ENCODE data around the gene ENDOU. TPM values are rescaled to one million over a fixed set of nuclear protein-coding genes. Genes with fewer than 3 reads are reported as not detected.

Gene ENDOU
- total and polyA plus RNA-seq, 2 experiments from 2014 or later, result 0.22 TPM; not detected in 1

- no peaks in the 10 kb centered on the region for H3K9me3 ChIP-seq (ENCODE audit: low read depth)
- no peak for TF ChIP-seq EZH2phosphoT487 (IDR thresholded peaks at IDR 0.05; ENCODE audit: insufficient read depth, low read depth)
- TF ChIP-seq EZH2 (IDR thresholded peaks at IDR 0.05; ENCODE audit: insufficient read depth, poor library complexity, severe bottlenecking), result no peak
- no peaks in the 10 kb centered on the region for H3K27me3 ChIP-seq (replicated peaks; ENCODE audit: insufficient read depth)
- H2AFZ ChIP-seq, result peak overlapping the region; percentile 54; the same call in 1 of the 2 replicates
- H3K4me3 ChIP-seq, result peak overlapping the region; percentile 82
- H4K20me1 ChIP-seq (ENCODE audit: insufficient read depth), result no peaks in the 10 kb centered on the region
- DNase-seq, result no peak
- H3K79me2 ChIP-seq (ENCODE audit: insufficient read depth), result no peaks in the 10 kb centered on the region
- H3K4me2 ChIP-seq (ENCODE audit: unreplicated experiment), result peak overlapping the region; percentile 66
- peaks cover 45% of the 10 kb centered on the region for H3K4me1 ChIP-seq (ENCODE audit: insufficient read depth)
- 7 to 8% methylated on average over 17 of the region's 17 CpGs for WGBS, 2 experiments (ENCODE audit: low coverage in 1 of 2, low lambda C conversion rate in 2 of 2, missing lambda C conversion rate in 2 of 2)
- H3K36me3 ChIP-seq (ENCODE audit: low read depth), result no peaks in the 10 kb centered on the region
- H3F3A ChIP-seq (ENCODE audit: insufficient read depth), result peaks cover 16% of the 10 kb centered on the region; the same call in 1 of the 2 replicates
- H3K27ac ChIP-seq, result no peak overlapping the region
- in situ Hi-C loops (cut with MboI), result no loop called here
- peak overlapping the region; percentile 72 for H3K9ac ChIP-seq
- H3K9me2 ChIP-seq (ENCODE audit: insufficient read depth), result no peaks in the 10 kb centered on the region
Measured at GRCh38 chr12:47772738-47773061, 47.4 kb upstream of the ENDOU start.

- H4K20me1 ChIP-seq (ENCODE audit: insufficient read depth), result no peaks in the 10 kb centered on the region
- H3K9ac ChIP-seq, result no peak overlapping the region
- DNase-seq, result no peak
- peak overlapping the region; percentile 54; the same call in 1 of the 2 replicates for H2AFZ ChIP-seq
- no peaks in the 10 kb centered on the region for H3K36me3 ChIP-seq (ENCODE audit: low read depth)
- no peaks in the 10 kb centered on the region for H3K9me2 ChIP-seq (ENCODE audit: insufficient read depth)
- TF ChIP-seq EZH2 (IDR thresholded peaks at IDR 0.05; ENCODE audit: insufficient read depth, poor library complexity, severe bottlenecking), result no peak
- TF ChIP-seq EZH2phosphoT487 (IDR thresholded peaks at IDR 0.05; ENCODE audit: insufficient read depth, low read depth), result no peak
- no peak overlapping the region for H3K27ac ChIP-seq
- no peaks in the 10 kb centered on the region for H3K79me2 ChIP-seq (ENCODE audit: insufficient read depth)
- WGBS, 2 experiments (ENCODE audit: low coverage in 1 of 2, low lambda C conversion rate in 2 of 2, missing lambda C conversion rate in 2 of 2), result 89 to 92% methylated on average over 13 of the region's 13 CpGs
- H3K9me3 ChIP-seq (ENCODE audit: low read depth), result no peaks in the 10 kb centered on the region
- H3F3A ChIP-seq (ENCODE audit: insufficient read depth), result peaks cover 16% of the 10 kb centered on the region; the same call in 1 of the 2 replicates
- in situ Hi-C loops (cut with MboI), result no loop called here
- peak overlapping the region; percentile 82; the same call in 1 of the 2 replicates for H3K4me3 ChIP-seq
- H3K27me3 ChIP-seq (replicated peaks; ENCODE audit: insufficient read depth), result no peaks in the 10 kb centered on the region
- peaks cover 45% of the 10 kb centered on the region for H3K4me1 ChIP-seq (ENCODE audit: insufficient read depth)
- H3K4me2 ChIP-seq (ENCODE audit: unreplicated experiment), result no peak overlapping the region
Measured at GRCh38 chr12:47772094-47772660, 46.9 kb upstream of the ENDOU start.

- no peaks in the 10 kb centered on the region for H3K9me2 ChIP-seq (ENCODE audit: insufficient read depth)
- H4K20me1 ChIP-seq (ENCODE audit: insufficient read depth), result no peaks in the 10 kb centered on the region
- H3K9ac ChIP-seq, result no peak overlapping the region
- H3K27me3 ChIP-seq (replicated peaks; ENCODE audit: insufficient read depth), result no peaks in the 10 kb centered on the region
- no peak overlapping the region for H3K4me3 ChIP-seq
- TF ChIP-seq EZH2 (IDR thresholded peaks at IDR 0.05; ENCODE audit: insufficient read depth, poor library complexity, severe bottlenecking) (no peak), EZH2phosphoT487 (IDR thresholded peaks at IDR 0.05; ENCODE audit: insufficient read depth, low read depth) (no peak)
- no peak overlapping the region for H2AFZ ChIP-seq
- H3K4me2 ChIP-seq (ENCODE audit: unreplicated experiment), result no peak overlapping the region
- H3K9me3 ChIP-seq (ENCODE audit: low read depth), result no peaks in the 10 kb centered on the region
- no peak for DNase-seq
- no peak overlapping the region for H3K27ac ChIP-seq
- WGBS, 2 experiments (ENCODE audit: low coverage in 1 of 2, low lambda C conversion rate in 2 of 2, missing lambda C conversion rate in 2 of 2), result 76 to 80% methylated on average over 6 of the region's 6 CpGs
- H3F3A ChIP-seq (ENCODE audit: insufficient read depth), result peaks cover 16% of the 10 kb centered on the region; the same call in 1 of the 2 replicates
- H3K4me1 ChIP-seq (ENCODE audit: insufficient read depth), result peaks cover 36% of the 10 kb centered on the region
- in situ Hi-C loops (cut with MboI), result no loop called here
- no peaks in the 10 kb centered on the region for H3K36me3 ChIP-seq (ENCODE audit: low read depth)
- H3K79me2 ChIP-seq (ENCODE audit: insufficient read depth), result no peaks in the 10 kb centered on the region
Measured at GRCh38 chr12:47771304-47771703, 46.0 kb upstream of the ENDOU start.

GRCh38 chr12:47770086-47770726, 44.9 kb upstream of the ENDOU start:
- no peaks in the 10 kb centered on the region for H4K20me1 ChIP-seq (ENCODE audit: insufficient read depth)
- TF ChIP-seq EZH2 (IDR thresholded peaks at IDR 0.05; ENCODE audit: insufficient read depth, poor library complexity, severe bottlenecking) (no peak), EZH2phosphoT487 (IDR thresholded peaks at IDR 0.05; ENCODE audit: insufficient read depth, low read depth) (no peak)
- H3K9me3 ChIP-seq (ENCODE audit: low read depth), result no peaks in the 10 kb centered on the region
- no peak overlapping the region for H3K9ac ChIP-seq
- in situ Hi-C loops (cut with MboI), result no loop called here
- no peak overlapping the region for H3K4me2 ChIP-seq (ENCODE audit: unreplicated experiment)
- H3K79me2 ChIP-seq (ENCODE audit: insufficient read depth), result no peaks in the 10 kb centered on the region
- H3K4me1 ChIP-seq (ENCODE audit: insufficient read depth), result peaks cover 25% of the 10 kb centered on the region
- H3K4me3 ChIP-seq, result no peak overlapping the region
- no peak overlapping the region for H3K27ac ChIP-seq
- 77 to 80% methylated on average over 3 of the region's 3 CpGs for WGBS, 2 experiments (ENCODE audit: low coverage in 1 of 2, low lambda C conversion rate in 2 of 2, missing lambda C conversion rate in 2 of 2)
- no peaks in the 10 kb centered on the region for H3K9me2 ChIP-seq (ENCODE audit: insufficient read depth)
- DNase-seq, result peak; percentile 81
- H3K36me3 ChIP-seq (ENCODE audit: low read depth), result no peaks in the 10 kb centered on the region
- H3F3A ChIP-seq (ENCODE audit: insufficient read depth), result peaks cover 16% of the 10 kb centered on the region; the same call in 1 of the 2 replicates
- H3K27me3 ChIP-seq (replicated peaks; ENCODE audit: insufficient read depth), result no peaks in the 10 kb centered on the region
- H2AFZ ChIP-seq, result no peak overlapping the region

Data from GM23248 (cell line).